SK-N-SH (cell line): ENCODE measurements around the gene TTC38. TPM values are rescaled to one million over a fixed set of nuclear protein-coding genes. Genes with fewer than 3 reads are reported as not detected.

Experiments
- CTCF ChIA-PET: fragments of 300-600, 350-600 bp; formaldehyde crosslinking; extraction: SDS; loops from one replicate; lab custom pipeline; 2021; lab: Yijun Ruan, JAX
- POLR2A ChIA-PET: fragments of 350-600 bp; sonication (Branson Sonifier 250); formaldehyde crosslinking; extraction: SDS; loops from one replicate; lab custom pipeline; 2020; ENCODE audit warnings: antibody characterized with exemption, inconsistent platforms; lab: Yijun Ruan, JAX
- DNase-seq: peaks from one replicate; pipeline ENCODE4 v3.0.0; 2012
- H2AFZ ChIP-seq: fragments of 200-600 bp; sonication (generic); 2 replicates; pipeline ENCODE4 v1.8.1; 2016; ENCODE audit warnings: antibody characterized with exemption, mild to moderate bottlenecking, low read depth
- H3F3A ChIP-seq: fragments of 200-600 bp; sonication (generic); replicated peaks from 2 replicates; pipeline ENCODE3; 2016; ENCODE audit warnings: antibody characterized with exemption, mild to moderate bottlenecking; ENCODE audit not compliant: insufficient read depth
- H3K27ac ChIP-seq, 2 experiments: fragments of 200-500 bp in 1 of 2; fragments of 200-600 bp in 1 of 2; sonication (Bioruptor generic) in 1 of 2; sonication (generic), shearing (Covaris generic) in 1 of 2; 2 replicates each; pipeline versions ENCODE4 v1.5.1 to v1.6.1; 2014 to 2016; ENCODE audit warnings: low read depth in 2 of 2, inconsistent platforms in 1 of 2, low read length in 1 of 2, mild to moderate bottlenecking in 1 of 2, mixed read lengths in 1 of 2
- H3K27me3 ChIP-seq: fragments of 200-600 bp; sonication (generic), shearing (Covaris generic); 2 replicates; pipeline ENCODE4 v1.6.1; 2016; ENCODE audit warnings: mixed run types; ENCODE audit not compliant: insufficient read depth
- H3K36me3 ChIP-seq, 2 experiments: fragments of 200-500 bp in 1 of 2; fragments of 200-600 bp in 1 of 2; sonication (Bioruptor generic) in 1 of 2; sonication (generic) in 1 of 2; replicated peaks in 1 of 2; 2 replicates each; pipeline versions ENCODE3 to v1.5.1; 2014 to 2016; ENCODE audit warnings: low read length in 1 of 2, mild to moderate bottlenecking in 1 of 2; ENCODE audit not compliant: insufficient read depth in 2 of 2, control insufficient read depth in 1 of 2
- H3K4me1 ChIP-seq, 2 experiments: fragments of 200-500 bp in 1 of 2; fragments of 200-600 bp in 1 of 2; sonication (Bioruptor generic) in 1 of 2; sonication (generic), shearing (Covaris generic) in 1 of 2; 2 replicates each; pipeline versions ENCODE4 v1.5.1 to v1.6.1; 2014 to 2016; ENCODE audit warnings: low read depth in 1 of 2, low read length in 1 of 2, mixed run types in 1 of 2; ENCODE audit not compliant: insufficient read depth in 2 of 2, control insufficient read depth in 1 of 2
- H3K4me2 ChIP-seq: fragments of 200-600 bp; sonication (generic), shearing (Covaris generic); 2 replicates; pipeline ENCODE4 v1.6.1; 2017; ENCODE audit warnings: mixed run types
- H3K4me3 ChIP-seq, 2 experiments: fragments of 200-500 bp in 1 of 2; fragments of 200-600 bp in 1 of 2; sonication (Bioruptor generic) in 1 of 2; sonication (generic), shearing (Covaris generic) in 1 of 2; 2 replicates each; pipeline versions ENCODE4 v1.5.1 to v1.8.1; 2014 to 2016; ENCODE audit warnings: low read depth in 2 of 2, inconsistent platforms in 1 of 2, low read length in 1 of 2, mild to moderate bottlenecking in 1 of 2, mixed read lengths in 1 of 2, moderate library complexity in 1 of 2
- H3K79me2 ChIP-seq: fragments of 200-600 bp; sonication (generic); 2 replicates; pipeline ENCODE4 v1.8.1; 2017; ENCODE audit warnings: mild to moderate bottlenecking; ENCODE audit not compliant: insufficient read depth
- H3K9ac ChIP-seq: fragments of 200-600 bp; sonication (generic); 2 replicates; pipeline ENCODE4 v1.6.1; 2017; ENCODE audit warnings: mixed run types
- H3K9me2 ChIP-seq: fragments of 200-600 bp; sonication (generic); 2 replicates; pipeline ENCODE4 v1.6.1; 2017; ENCODE audit warnings: mixed run types
- H3K9me3 ChIP-seq: fragments of 200-600 bp; sonication (generic); 2 replicates; pipeline ENCODE4 v1.6.1; 2017; ENCODE audit warnings: mixed run types, mild to moderate bottlenecking, moderate library complexity
- H4K20me1 ChIP-seq: fragments of 200-600 bp; sonication (generic); 2 replicates; pipeline ENCODE4 v1.6.1; 2017; ENCODE audit warnings: mild to moderate bottlenecking, mixed run types; ENCODE audit not compliant: insufficient read depth
- EZH2phosphoT487 ChIP-seq: fragments of 200-600 bp; sonication (generic); IDR thresholded peaks from 2 replicates; pipeline ENCODE4 v1.6.1; 2017; ENCODE audit warnings: low read depth, mixed run types, mild to moderate bottlenecking, antibody characterized with exemption, moderate library complexity, borderline replicate concordance
- FOXM1 ChIP-seq: IDR thresholded peaks from 2 replicates; pipeline ENCODE4 v1.4.0; 2012; ENCODE audit warnings: low read depth, mild to moderate bottlenecking
- GATA2 ChIP-seq: sonication (generic); formaldehyde crosslinking; IDR thresholded peaks from 2 replicates; pipeline ENCODE4 v1.5.0; 2020; ENCODE audit warnings: mild to moderate bottlenecking, missing genetic modification reagents
- JUND ChIP-seq: IDR thresholded peaks from 2 replicates; pipeline ENCODE4 v1.4.0; 2012
- MAX ChIP-seq: IDR thresholded peaks from 2 replicates; pipeline ENCODE4 v1.4.0; 2012; ENCODE audit warnings: low read depth
- MEF2A ChIP-seq: IDR thresholded peaks from 2 replicates; pipeline ENCODE4 v1.4.0; 2012; ENCODE audit warnings: low read depth, borderline replicate concordance
- MXI1 ChIP-seq: IDR thresholded peaks from 2 replicates; pipeline ENCODE4 v1.6.1; 2012; ENCODE audit warnings: mild to moderate bottlenecking, low read depth, low read length, improper control_type of control experiment
- NFIC ChIP-seq: IDR thresholded peaks from 2 replicates; pipeline ENCODE4 v1.4.0; 2012; ENCODE audit warnings: borderline replicate concordance
- PBX3 ChIP-seq: IDR thresholded peaks from 2 replicates; pipeline ENCODE4; 2012
- RAD21 ChIP-seq: IDR thresholded peaks from 2 replicates; pipeline ENCODE4 v1.6.1; 2012; ENCODE audit warnings: mild to moderate bottlenecking, low read length
- RFX5 ChIP-seq: IDR thresholded peaks from 2 replicates; pipeline ENCODE4 v1.6.1; 2012; ENCODE audit warnings: mild to moderate bottlenecking, improper control_type of control experiment, low read length
- SIN3A ChIP-seq: IDR thresholded peaks from 2 replicates; pipeline ENCODE4 v1.6.1; 2012; ENCODE audit warnings: low read depth, mild to moderate bottlenecking, low read length, moderate library complexity, borderline replicate concordance
- TAF1 ChIP-seq: IDR thresholded peaks from 2 replicates; pipeline ENCODE4 v1.6.1; 2012; ENCODE audit warnings: low read depth, mild to moderate bottlenecking, low read length, moderate library complexity, borderline replicate concordance
- TEAD4 ChIP-seq: IDR thresholded peaks from 2 replicates; pipeline ENCODE4 v1.4.0; 2012; ENCODE audit warnings: mild to moderate bottlenecking, borderline replicate concordance; ENCODE audit not compliant: insufficient read depth
- WGBS: methylation state at CpG from one replicate; pipeline ENCODE4 v1.1.6; 2017; ENCODE audit warnings: low lambda C conversion rate; 5-methylcytosine and 5-hydroxymethylcytosine counted together
- polyA plus RNA-seq, 3 experiments: library from polyadenylated mRNA; depleted of rRNA; stranded (reverse); fragments of >200 nt; gene quantifications; 2 replicates each; pipeline ENCODE4 v1.2.3, GENCODE V29; 2012
- TF ChIP-seq, protein P1 (sequence below): fragments of 200-600 bp; sonication (generic); IDR thresholded peaks from 2 replicates; pipeline ENCODE4 v1.6.1; 2017; ENCODE audit warnings: antibody characterized with exemption, mild to moderate bottlenecking, moderate library complexity
- TF ChIP-seq, protein P2 (sequence below): IDR thresholded peaks from 2 replicates; pipeline ENCODE4 v1.6.1; 2012; ENCODE audit warnings: mild to moderate bottlenecking, low read depth, low read length, moderate library complexity
- TF ChIP-seq, protein P3 (sequence below): IDR thresholded peaks from 2 replicates; pipeline ENCODE4 v1.4.0; 2012; ENCODE audit warnings: low read depth, borderline replicate concordance

TTC38 gene
- polyA plus RNA-seq, 1 of the 3 experiments (the other 2 are of a cell fraction), result 24.0 TPM

- H3K27me3 ChIP-seq, result no peaks in the 10 kb centered on the region
- no peaks in the 10 kb centered on the region for H3K9me3 ChIP-seq
- CTCF ChIA-PET, result no interaction called here
- peaks cover 12% of the 10 kb centered on the region; the same call in 1 of the 2 replicates for H3K79me2 ChIP-seq
- H3K9ac ChIP-seq, result no peak overlapping the region
- no peaks in the 10 kb centered on the region for H4K20me1 ChIP-seq
- POLR2A ChIA-PET, result no interaction called here
- TF ChIP-seq NFIC (no peak), MEF2A (no peak), MXI1 (no peak), FOXM1 (no peak), GATA2 (CRISPR knock-in tag) (no peak), PBX3 (no peak), MAX (no peak), JUND (no peak), SIN3A (no peak), TAF1 (no peak), EZH2phosphoT487 (no peak), RFX5 (no peak), TEAD4 (no peak), RAD21 (no peak)
- TF ChIP-seq, protein P1, sequence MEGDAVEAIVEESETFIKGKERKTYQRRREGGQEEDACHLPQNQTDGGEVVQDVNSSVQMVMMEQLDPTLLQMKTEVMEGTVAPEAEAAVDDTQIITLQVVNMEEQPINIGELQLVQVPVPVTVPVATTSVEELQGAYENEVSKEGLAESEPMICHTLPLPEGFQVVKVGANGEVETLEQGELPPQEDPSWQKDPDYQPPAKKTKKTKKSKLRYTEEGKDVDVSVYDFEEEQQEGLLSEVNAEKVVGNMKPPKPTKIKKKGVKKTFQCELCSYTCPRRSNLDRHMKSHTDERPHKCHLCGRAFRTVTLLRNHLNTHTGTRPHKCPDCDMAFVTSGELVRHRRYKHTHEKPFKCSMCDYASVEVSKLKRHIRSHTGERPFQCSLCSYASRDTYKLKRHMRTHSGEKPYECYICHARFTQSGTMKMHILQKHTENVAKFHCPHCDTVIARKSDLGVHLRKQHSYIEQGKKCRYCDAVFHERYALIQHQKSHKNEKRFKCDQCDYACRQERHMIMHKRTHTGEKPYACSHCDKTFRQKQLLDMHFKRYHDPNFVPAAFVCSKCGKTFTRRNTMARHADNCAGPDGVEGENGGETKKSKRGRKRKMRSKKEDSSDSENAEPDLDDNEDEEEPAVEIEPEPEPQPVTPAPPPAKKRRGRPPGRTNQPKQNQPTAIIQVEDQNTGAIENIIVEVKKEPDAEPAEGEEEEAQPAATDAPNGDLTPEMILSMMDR, result no peak
- TF ChIP-seq, protein P2, sequence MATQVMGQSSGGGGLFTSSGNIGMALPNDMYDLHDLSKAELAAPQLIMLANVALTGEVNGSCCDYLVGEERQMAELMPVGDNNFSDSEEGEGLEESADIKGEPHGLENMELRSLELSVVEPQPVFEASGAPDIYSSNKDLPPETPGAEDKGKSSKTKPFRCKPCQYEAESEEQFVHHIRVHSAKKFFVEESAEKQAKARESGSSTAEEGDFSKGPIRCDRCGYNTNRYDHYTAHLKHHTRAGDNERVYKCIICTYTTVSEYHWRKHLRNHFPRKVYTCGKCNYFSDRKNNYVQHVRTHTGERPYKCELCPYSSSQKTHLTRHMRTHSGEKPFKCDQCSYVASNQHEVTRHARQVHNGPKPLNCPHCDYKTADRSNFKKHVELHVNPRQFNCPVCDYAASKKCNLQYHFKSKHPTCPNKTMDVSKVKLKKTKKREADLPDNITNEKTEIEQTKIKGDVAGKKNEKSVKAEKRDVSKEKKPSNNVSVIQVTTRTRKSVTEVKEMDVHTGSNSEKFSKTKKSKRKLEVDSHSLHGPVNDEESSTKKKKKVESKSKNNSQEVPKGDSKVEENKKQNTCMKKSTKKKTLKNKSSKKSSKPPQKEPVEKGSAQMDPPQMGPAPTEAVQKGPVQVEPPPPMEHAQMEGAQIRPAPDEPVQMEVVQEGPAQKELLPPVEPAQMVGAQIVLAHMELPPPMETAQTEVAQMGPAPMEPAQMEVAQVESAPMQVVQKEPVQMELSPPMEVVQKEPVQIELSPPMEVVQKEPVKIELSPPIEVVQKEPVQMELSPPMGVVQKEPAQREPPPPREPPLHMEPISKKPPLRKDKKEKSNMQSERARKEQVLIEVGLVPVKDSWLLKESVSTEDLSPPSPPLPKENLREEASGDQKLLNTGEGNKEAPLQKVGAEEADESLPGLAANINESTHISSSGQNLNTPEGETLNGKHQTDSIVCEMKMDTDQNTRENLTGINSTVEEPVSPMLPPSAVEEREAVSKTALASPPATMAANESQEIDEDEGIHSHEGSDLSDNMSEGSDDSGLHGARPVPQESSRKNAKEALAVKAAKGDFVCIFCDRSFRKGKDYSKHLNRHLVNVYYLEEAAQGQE, result no peak
- TF ChIP-seq, protein P3, sequence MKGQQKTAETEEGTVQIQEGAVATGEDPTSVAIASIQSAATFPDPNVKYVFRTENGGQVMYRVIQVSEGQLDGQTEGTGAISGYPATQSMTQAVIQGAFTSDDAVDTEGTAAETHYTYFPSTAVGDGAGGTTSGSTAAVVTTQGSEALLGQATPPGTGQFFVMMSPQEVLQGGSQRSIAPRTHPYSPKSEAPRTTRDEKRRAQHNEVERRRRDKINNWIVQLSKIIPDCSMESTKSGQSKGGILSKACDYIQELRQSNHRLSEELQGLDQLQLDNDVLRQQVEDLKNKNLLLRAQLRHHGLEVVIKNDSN, result no peak
- H3K9me2 ChIP-seq, result no peaks in the 10 kb centered on the region
- H3K4me2 ChIP-seq, result no peak overlapping the region
- no peak for DNase-seq
- 94% methylated on average over 6 of the region's 8 CpGs for WGBS
- peaks cover 0 to 1% of the 10 kb centered on the region in 2 experiments; a peak in 1 of 4 replicates for H3K4me1 ChIP-seq
- no peak overlapping the region for H3K4me3 ChIP-seq
- H3K27ac ChIP-seq, result no peak overlapping the region
- H3K36me3 ChIP-seq, result peaks cover 24 to 55% of the 10 kb centered on the region in 2 experiments
- peaks cover 3% of the 10 kb centered on the region for H3F3A ChIP-seq
- no peak overlapping the region for H2AFZ ChIP-seq
These were observed 6.6 kb downstream of the TTC38 start for GRCh38 chr22:46274381-46274780.
